Thyroid gland (tissue), 4 donors: Measurements from ENCODE around the gene CNNM3. TPM values are rescaled to one million over a fixed set of nuclear protein-coding genes. Genes with fewer than 3 reads are reported as not detected.

Experiments
- DNase-seq, 2 donors: peaks; one replicate each; pipeline ENCODE4 v3.0.0-alpha.2; 2019
- H3K27ac ChIP-seq, 3 donors: fragments of 200-600 bp; sonication (generic); 1 replicate in 2 of 3; 2 replicates in 1 of 3; pipeline ENCODE4 v1.5.1; 2016 to 2019; ENCODE audit warnings: mild to moderate bottlenecking in 1 of 3, moderate library complexity in 1 of 3
- H3K27me3 ChIP-seq: fragments of 200-600 bp; sonication (generic); one replicate; pipeline ENCODE4 v1.5.1; 2019
- H3K36me3 ChIP-seq, 2 donors: fragments of 200-600 bp; sonication (generic); one replicate each; pipeline ENCODE4 v1.5.1; 2016 to 2019
- H3K4me1 ChIP-seq, 2 donors: fragments of 200-600 bp; sonication (generic); one replicate each; pipeline ENCODE4 v1.5.1; 2017 to 2019
- H3K4me3 ChIP-seq, 3 donors: fragments of 200-600 bp; sonication (generic); replicated peaks in 1 of 3; 1 replicate in 2 of 3; 2 replicates in 1 of 3; pipeline ENCODE4 v1.5.1; 2016; ENCODE audit warnings: mild to moderate bottlenecking in 1 of 3
- H3K9me3 ChIP-seq: fragments of 200-600 bp; sonication (generic); one replicate; pipeline ENCODE4 v1.5.1; 2017
- CTCF ChIP-seq, 6 experiments: fragments of 200-600 bp in 3 of 6; fragments of 450-650 bp in 3 of 6; sonication (generic) in 3 of 6; IDR thresholded peaks; one replicate each; pipeline ENCODE4 v1.5.1; 2016 to 2019; ENCODE audit warnings: antibody characterized with exemption in 6 of 6, mild to moderate bottlenecking in 2 of 6, inconsistent platforms in 1 of 6, moderate library complexity in 1 of 6
- POLR2A ChIP-seq, 2 donors: fragments of 450-650 bp; IDR thresholded peaks; one replicate each; pipeline ENCODE4 v1.6.1; 2017; ENCODE audit warnings: antibody characterized with exemption in 2 of 2, mild to moderate bottlenecking in 2 of 2, moderate library complexity in 1 of 2
- WGBS, 2 donors: methylation state at CpG; one replicate each; pipeline ENCODE4 v1.1.5; 2017; 5-methylcytosine and 5-hydroxymethylcytosine counted together
- intact Hi-C: fragments of 100-400 bp; cut with DNase I; formaldehyde crosslinking; loops from one replicate; pipeline ENCODE4 v1.15.1; 2023
- total RNA-seq, 4 donors: library from RNA; depleted of rRNA; stranded (reverse); fragments of >200 nt; gene quantifications; one replicate each; pipeline ENCODE4 v1.2.3, GENCODE V29; 2016

CNNM3 gene
- total RNA-seq, 4 donors from 2014 or later = 18.2 to 22.8 (median 20.4) TPM

DNA sequence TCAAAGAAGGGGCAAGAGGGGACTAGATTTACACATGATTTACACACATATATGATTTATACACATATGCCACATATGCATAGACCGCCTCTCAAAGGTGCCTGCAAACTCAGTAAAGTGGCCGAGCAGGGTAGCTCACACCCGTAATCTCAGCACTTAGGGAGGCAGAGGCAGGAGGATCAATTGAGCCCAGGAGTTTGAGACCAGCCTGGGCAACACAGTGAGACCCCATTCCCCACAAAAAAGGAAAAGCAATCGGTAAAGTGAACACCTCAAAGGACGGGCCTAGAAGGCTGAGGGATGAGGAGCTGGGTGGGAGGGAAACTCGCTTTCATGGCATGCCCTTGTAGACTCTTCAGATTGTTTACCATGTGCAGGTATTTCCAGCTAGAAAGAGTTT is 36.6 kb downstream of the CNNM3 start:
- H3K9me3 ChIP-seq = no peaks in the 10 kb centered on the region
- H3K36me3 ChIP-seq = peaks cover 16 to 23% of the 10 kb centered on the region in 2 donors
- WGBS, 2 donors = 97 to 98% methylated on average over 6 of the region's 6 CpGs
- H3K27ac ChIP-seq = no peak overlapping the region
- intact Hi-C loops = no loop called here
- H3K4me3 ChIP-seq = no peak overlapping the region
- no peak for TF ChIP-seq POLR2A (IDR thresholded peaks at IDR 0.05)
- no peak for TF ChIP-seq CTCF (IDR thresholded peaks at IDR 0.05)
- no peaks in the 10 kb centered on the region for H3K27me3 ChIP-seq
- H3K4me1 ChIP-seq = peaks cover 8 to 10% of the 10 kb centered on the region in 2 donors
- no peak for DNase-seq

DNA sequence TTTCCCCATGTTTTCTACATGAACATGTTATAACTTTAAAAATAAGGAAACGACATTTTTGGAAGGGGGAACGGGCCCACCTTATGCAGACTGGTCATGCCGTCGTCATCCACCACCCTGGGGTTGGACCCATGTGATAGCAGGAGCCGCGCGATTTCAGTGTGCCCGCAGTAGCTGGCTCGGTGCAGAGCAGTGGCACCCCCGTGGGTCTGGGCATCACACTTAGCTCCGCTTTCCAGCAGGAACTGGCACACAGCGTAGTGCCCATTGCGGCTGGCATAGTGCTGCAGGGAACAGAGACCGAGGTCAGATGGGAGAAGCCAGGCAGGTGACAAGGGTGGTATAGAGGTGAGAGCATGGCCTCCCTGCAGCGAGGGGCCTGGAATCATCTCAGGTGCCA is 37.3 kb downstream of the CNNM3 start:
- WGBS, 2 donors = 93 to 95% methylated on average over 15 of the region's 15 CpGs
- intact Hi-C loops = no loop called here
- no peak for TF ChIP-seq POLR2A (IDR thresholded peaks at IDR 0.05)
- no peak for TF ChIP-seq CTCF (IDR thresholded peaks at IDR 0.05)

DNA sequence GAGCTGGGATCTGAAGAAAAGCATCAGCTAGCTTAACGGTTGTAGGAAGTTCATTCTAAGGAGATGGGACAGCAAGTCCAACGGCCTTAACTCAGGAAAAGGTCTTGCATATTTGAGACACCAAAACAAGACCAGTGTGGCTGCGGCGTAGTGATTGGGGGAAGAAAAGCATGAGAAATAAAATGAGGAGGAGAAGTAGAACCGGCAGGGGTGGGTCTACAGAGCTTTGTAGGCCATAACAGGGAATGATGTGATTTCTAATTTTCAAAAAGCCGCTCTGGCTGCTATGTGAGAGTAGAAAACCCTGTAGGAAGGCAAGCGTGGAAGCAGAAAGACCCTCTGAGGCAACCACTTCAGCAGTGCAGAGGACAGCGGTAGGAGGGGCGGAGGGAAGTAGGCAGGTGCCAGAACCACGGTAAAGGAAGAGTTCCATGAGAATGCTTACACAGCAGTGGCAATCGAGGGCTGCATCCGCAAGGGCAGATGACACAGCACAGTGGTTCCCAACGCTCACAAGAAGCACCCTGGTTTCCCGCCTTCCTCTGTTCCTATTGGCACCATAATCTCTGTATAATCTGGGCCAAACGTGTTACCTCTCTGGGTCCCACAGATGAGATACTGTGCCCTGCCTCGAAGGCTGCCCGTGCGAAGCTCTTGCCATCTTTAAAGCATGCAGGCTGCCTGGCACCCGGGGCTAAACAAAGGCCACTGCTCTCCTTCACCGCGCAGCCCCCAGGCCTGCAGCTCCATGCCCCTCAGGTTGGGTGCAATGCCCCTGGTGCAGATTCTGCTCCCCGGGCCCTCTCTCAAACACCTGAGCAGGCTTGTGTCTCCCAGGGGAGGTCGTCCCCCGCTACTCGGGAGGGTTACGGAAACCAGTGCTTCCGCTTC is 41.0 kb downstream of the CNNM3 start:
- intact Hi-C loops = loop anchor here (2.0 to 5.0 kb wide), 2 partner anchors 40 to 94 kb away; partner anchors contain the start of gene CNNM3

More for the DNA sequence above, 37.3 kb downstream of the CNNM3 start:
- H3K9me3 ChIP-seq = no peaks in the 10 kb centered on the region
- H3K4me3 ChIP-seq = no peak overlapping the region
- no peak overlapping the region for H3K27ac ChIP-seq
- no peaks in the 10 kb centered on the region for H3K27me3 ChIP-seq
- H3K36me3 ChIP-seq = peaks cover 16 to 18% of the 10 kb centered on the region in 2 donors
- DNase-seq = no peak
- H3K4me1 ChIP-seq = peaks cover 8 to 10% of the 10 kb centered on the region in 2 donors

GRCh38 chr2:96857667-96858372 is 41.8 kb downstream of the CNNM3 start, which contains the start of gene ANKRD39:
ANKRD39 (minus strand) TSS chr2:96858016; CDS start chr2:96857987, 29 bp downstream.
- intact Hi-C loops = loop anchor here (2.0 to 5.0 kb wide), 2 partner anchors 41 to 93 kb away; partner anchors contain the start of gene CNNM3
- TF ChIP-seq POLR2A (IDR thresholded peaks at IDR 0.05) (peak in 1 of 2 donors; percentile 88), CTCF (IDR thresholded peaks at IDR 0.05) (peak; percentile 63 to 99 (median 88))
- Histone ChIP-seq H3K4me3 (peak within 1 kb of the TSS; percentile 11 to 59 (median 44)), H3K27me3 (no peaks in the 10 kb centered on the region), H3K4me1 (peaks cover 10 to 18% of the 10 kb centered on the region in 2 donors), H3K9me3 (no peaks in the 10 kb centered on the region), H3K27ac (peak within 1 kb of the TSS; percentile 0 to 79 (median 64)), H3K36me3 (peaks cover 22 to 24% of the 10 kb centered on the region in 2 donors)
- 0% methylated on average over 27 to 42 of the region's 81 CpGs for WGBS, 2 donors
- DNase-seq = peak; percentile 98

More for the DNA sequence above, 41.0 kb downstream of the CNNM3 start:
- no peak for TF ChIP-seq POLR2A (IDR thresholded peaks at IDR 0.05)
- TF ChIP-seq CTCF (IDR thresholded peaks at IDR 0.05) = no peak
- Histone ChIP-seq H3K9me3 (no peaks in the 10 kb centered on the region), H3K4me3 (peak overlapping the region; percentile 11 to 59 (median 44)), H3K4me1 (peaks cover 10 to 18% of the 10 kb centered on the region in 2 donors), H3K27me3 (no peaks in the 10 kb centered on the region), H3K36me3 (peaks cover 20 to 24% of the 10 kb centered on the region in 2 donors), H3K27ac (peak overlapping the region in 2 of 3 donors; percentile 64 to 79)
- 20 to 26% methylated on average over 14 to 22 of the region's 27 CpGs for WGBS, 2 donors
- peak in 1 of 2 donors; percentile 32 for DNase-seq
